Measurements from ENCODE around the gene CFB.
"Not testable (repeated sequence)": the region's sequence is repeated elsewhere in the genome, so short reads cannot be mapped to it uniquely, and the experiment has no call there.

The CFB gene

GRCh38 chr6:31945507-31946369 is at the start of gene CFB:
TSS of gene CFB (plus strand) at chr6:31946095. CDS start at chr6:31946222, 127 bp downstream.
- DNase-seq (ENCODE audit: low spot score): peak; percentile 84

GRCh38 chr6:31896493-31896855 is 49.4 kb upstream of the CFB start:
- DNase-seq (ENCODE audit: low spot score): no peak

DNA sequence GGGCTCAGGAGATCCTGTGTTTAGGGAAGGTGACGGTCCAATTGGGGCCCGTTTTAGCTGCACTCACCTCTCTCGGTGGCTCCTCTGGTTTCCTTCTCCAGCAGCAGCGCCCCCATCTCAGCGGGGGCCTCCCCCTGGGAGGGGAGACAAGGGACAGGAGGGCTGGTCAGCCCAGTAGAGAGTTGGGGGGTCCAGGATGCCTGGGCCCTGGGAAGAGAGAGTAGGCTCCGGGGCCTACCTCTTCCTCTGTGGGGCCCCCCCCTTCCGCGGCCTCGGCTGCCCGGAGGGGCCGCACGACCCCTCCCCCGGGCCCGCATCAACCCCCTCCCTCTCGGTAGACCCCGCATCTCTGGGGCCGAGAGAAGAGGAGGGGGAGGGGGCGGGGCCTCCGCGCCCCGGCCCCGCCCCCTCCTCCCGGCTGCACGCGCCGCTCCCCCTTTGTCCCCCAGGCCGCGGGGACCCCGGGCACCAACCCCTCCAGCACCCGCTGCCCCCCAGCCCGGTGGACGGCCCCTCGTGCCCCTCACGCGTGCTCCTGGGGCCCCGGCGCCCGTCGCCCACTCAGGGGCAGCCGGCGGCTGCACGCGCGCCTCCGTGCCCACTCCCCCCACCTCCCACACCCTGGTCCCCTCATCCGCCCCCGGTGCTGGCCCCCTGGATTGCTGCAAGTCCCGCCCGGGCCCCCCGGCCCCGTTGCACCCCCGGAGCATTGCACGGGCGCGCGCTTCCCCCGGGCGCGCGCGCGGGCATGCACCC is 48.9 kb upstream of the CFB start:
- no peak for DNase-seq (ENCODE audit: low spot score)

- peak; percentile 77 for DNase-seq (ENCODE audit: low spot score)
These were observed 48.1 kb upstream of the CFB start, which contains the start of gene EHMT2 for GRCh38 chr6:31897612-31898382. TSS of gene EHMT2 (minus strand) at chr6:31897698. CDS start at chr6:31897677, 21 bp downstream.

GRCh38 chr6:31898383-31899011 is 47.4 kb upstream of the CFB start:
- peak; percentile 59 for DNase-seq (ENCODE audit: low spot score)

DNA sequence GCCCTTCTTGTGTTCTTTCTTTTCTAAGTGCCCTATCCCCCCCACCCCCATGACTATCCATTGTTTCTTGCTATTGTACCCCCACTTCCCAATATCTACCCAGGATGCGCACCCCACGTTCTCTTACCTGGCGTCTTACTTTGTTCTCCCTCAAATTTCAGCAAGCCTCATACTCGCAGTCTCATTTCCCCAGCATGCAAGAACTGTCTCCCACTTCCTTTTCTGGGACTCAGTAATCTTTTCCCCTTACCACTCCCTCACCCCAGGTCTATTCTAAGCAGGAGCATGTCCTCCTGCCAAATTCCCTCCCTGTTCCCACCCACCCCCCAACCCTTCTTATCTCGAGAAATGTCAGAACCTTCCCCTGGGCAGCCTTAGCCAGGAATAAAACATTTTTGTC is 46.7 kb upstream of the CFB start:
- DNase-seq (ENCODE audit: low spot score): no peak

DNA sequence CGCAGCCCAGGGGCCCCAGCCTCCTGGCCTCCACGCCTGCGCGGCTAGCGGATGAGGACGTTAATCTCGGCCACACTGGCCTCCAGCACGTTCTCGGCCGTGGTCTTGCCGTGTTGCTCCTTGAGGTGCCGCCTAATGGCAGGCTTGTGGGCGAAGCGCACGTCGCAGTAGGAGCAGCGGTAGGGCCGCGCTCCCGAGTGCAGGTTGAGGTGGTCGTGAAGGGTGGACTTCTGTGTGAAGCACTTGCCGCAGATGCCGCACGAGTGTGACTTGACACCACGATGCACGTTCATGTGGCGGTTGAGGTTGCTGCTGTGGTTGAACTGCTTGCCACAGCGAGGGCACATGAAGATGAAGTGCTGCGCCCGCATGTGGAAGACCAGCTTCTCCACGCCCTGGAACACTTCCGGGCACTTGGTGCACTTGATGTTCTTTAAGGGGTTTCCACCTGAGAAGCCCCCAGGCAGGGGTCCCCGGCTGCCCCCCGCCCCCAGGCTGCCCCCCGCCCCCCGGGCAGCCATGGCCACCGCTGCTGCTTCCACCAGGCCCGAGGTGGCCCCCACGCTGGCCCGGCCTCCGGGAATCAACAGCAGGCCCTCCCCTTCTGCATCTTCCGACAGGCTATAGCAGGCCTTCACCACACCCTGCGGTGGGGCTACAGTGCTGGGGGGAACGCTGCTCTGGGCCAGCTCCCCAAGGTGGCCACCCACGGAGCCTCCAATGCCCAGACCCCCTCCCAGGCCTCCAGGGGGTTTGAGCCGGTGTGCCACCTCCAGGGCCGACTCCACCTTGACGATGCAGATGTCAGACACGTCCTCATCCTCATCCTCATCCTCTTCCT is 45.8 kb upstream of the CFB start:
- no peak for DNase-seq (ENCODE audit: low spot score)

- no peak for DNase-seq (ENCODE audit: low spot score)
These were observed 44.9 kb upstream of the CFB start for GRCh38 chr6:31900917-31901414.

DNA sequence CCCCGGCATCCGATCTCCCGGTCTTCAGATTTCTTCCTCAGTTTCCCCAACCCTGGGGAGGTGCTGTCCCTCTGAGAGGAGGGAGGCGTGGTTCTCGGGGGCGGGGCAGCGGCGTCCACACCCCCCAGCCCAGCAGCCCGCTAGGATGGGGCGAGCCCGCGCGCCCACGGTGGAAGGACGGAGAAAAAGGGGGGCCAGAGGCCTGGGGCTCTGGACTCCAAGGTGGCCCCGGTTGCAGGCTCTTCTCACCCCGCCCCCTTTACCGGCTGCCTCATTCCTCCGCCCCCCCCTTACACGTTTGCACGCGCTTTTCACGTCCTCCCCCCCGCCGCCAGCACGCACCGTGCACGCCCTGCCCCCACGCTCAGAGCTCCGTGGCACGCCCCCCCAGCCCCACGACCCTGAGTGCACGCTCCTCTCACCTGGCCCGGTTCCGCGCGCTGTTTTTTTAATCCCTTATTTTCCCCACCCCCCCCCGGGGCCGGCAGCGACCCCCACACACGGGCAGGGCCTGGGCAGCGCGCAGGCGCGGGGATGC is 44.4 kb upstream of the CFB start:
- peak; percentile 36 for DNase-seq (ENCODE audit: low spot score)

- peak; percentile 89 for DNase-seq (ENCODE audit: low spot score)
These were observed 43.8 kb upstream of the CFB start, which contains the start of gene ZBTB12 for GRCh38 chr6:31901953-31902643. TSS of gene ZBTB12 (minus strand) at chr6:31902086. CDS start at chr6:31901305, 781 bp downstream.

GRCh38 chr6:31903957-31904356 is 41.9 kb upstream of the CFB start:
- no peak for DNase-seq (ENCODE audit: low spot score)

DNA sequence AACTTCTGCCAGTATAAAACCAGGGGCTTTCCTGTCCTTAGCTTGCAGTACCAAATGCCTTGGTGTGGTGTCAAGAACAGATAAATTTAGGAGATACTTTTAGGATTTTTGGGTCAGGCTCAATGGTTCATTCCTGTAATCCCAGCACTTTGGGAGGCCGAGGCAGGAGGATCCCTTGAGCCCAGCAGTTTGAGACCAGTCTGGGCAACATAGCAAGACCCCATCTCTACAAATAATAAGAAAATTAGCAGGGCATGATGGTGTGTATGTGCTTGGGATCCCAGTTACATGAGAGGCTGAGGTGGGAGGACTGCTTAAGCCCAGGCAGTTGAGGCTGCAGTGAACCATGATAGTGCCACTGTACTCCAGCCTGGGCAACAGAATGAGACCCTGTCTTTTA is 40.9 kb upstream of the CFB start:
- DNase-seq (ENCODE audit: low spot score): no peak

- no peak for DNase-seq (ENCODE audit: low spot score)
These were observed 39.8 kb upstream of the CFB start for GRCh38 chr6:31906122-31906521.

- DNase-seq (ENCODE audit: low spot score): not testable (repeated sequence)
These were observed 39.2 kb upstream of the CFB start for GRCh38 chr6:31906727-31907126.

DNA sequence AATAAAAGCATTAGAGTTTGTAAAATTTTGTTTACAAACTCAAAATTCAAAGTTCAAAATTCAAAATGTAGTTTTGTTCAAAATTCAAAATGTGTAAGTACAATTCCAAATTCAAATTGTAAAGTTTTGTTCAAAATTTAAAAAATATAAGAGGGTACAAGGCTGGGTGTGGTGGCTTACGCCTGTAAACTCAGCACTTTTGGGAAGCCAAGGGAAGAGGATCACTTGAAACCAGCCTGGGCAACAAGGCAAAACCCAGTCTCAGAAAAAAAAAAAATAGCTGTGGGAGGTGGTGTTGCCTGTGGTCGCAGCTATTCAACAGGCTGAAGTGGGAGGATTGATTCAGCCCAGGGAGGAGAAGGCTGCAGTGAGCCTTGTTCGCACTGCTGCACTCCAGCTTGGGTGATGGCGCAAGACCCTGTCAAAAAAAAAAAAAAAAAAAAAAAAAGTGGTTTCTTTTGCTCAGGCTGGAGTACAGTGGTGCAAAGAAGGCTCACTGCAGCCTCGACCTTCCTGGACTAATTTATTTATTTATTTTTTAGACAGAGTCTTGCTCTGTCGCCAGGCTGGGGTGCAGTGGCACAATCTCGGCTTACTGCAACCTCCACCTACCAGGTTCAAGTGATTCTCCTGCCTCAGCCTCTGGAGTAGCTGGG is 38.6 kb upstream of the CFB start:
- DNase-seq (ENCODE audit: low spot score): no peak

GRCh38 chr6:31908255-31908654 is 37.6 kb upstream of the CFB start:
- not testable (repeated sequence) for DNase-seq (ENCODE audit: low spot score)

- DNase-seq (ENCODE audit: low spot score): no peak
These were observed 37.1 kb upstream of the CFB start for GRCh38 chr6:31908791-31909190.

- not testable (repeated sequence) for DNase-seq (ENCODE audit: low spot score)
These were observed 36.6 kb upstream of the CFB start for GRCh38 chr6:31909298-31909697.

All from HuH-7.5 (cell line).